Hepatocyte (in vitro differentiated cells): ENCODE results near the gene TMC5. TPM values are rescaled to one million over a fixed set of nuclear protein-coding genes. Genes with fewer than 3 reads are reported as not detected.

Experiments used
- DNase-seq: peaks from one replicate; pipeline ENCODE4 v3.0.0-alpha.2; 2016; ENCODE audit warnings: low spot score
- H2AFZ ChIP-seq: fragments of 200-600 bp; sonication (generic); 2 replicates; pipeline ENCODE4 v1.6.0; 2016; ENCODE audit warnings: antibody characterized with exemption, mild to moderate bottlenecking
- H3K27ac ChIP-seq: fragments of 200-600 bp; sonication (generic); 2 replicates; pipeline ENCODE4 v1.5.1; 2016; ENCODE audit warnings: mild to moderate bottlenecking
- H3K27me3 ChIP-seq: fragments of 200-600 bp; sonication (generic); 2 replicates; pipeline ENCODE4 v1.6.1; 2016
- H3K36me3 ChIP-seq: fragments of 200-600 bp; sonication (generic); replicated peaks from 2 replicates; pipeline ENCODE4 v1.5.1; 2016; ENCODE audit warnings: low read depth; ENCODE audit not compliant: insufficient read depth
- H3K4me1 ChIP-seq: fragments of 200-600 bp; sonication (generic); 2 replicates; pipeline ENCODE4 v1.5.1; 2016; ENCODE audit warnings: mild to moderate bottlenecking, moderate library complexity; ENCODE audit not compliant: insufficient read depth
- H3K4me2 ChIP-seq: fragments of 200-600 bp; sonication (generic); 2 replicates; pipeline ENCODE4 v1.6.0; 2016
- H3K4me3 ChIP-seq: fragments of 200-600 bp; sonication (generic); 2 replicates; pipeline ENCODE4 v1.5.1; 2016; ENCODE audit warnings: mild to moderate bottlenecking
- H3K79me2 ChIP-seq: fragments of 200-600 bp; sonication (generic); 2 replicates; pipeline ENCODE4 v1.6.0; 2017; ENCODE audit warnings: mild to moderate bottlenecking
- H3K9me2 ChIP-seq: fragments of 200-600 bp; sonication (generic); replicated peaks from 2 replicates; pipeline ENCODE4 v1.6.0; 2017; ENCODE audit warnings: mild to moderate bottlenecking; ENCODE audit not compliant: insufficient read depth
- H3K9me3 ChIP-seq: fragments of 200-600 bp; sonication (generic); 2 replicates; pipeline ENCODE4 v1.5.1; 2016; ENCODE audit warnings: low read depth, mild to moderate bottlenecking
- H4K20me1 ChIP-seq: fragments of 200-600 bp; sonication (generic); 2 replicates; pipeline ENCODE4 v1.6.0; 2016; ENCODE audit warnings: mild to moderate bottlenecking; ENCODE audit not compliant: insufficient read depth, poor library complexity, severe bottlenecking
- EZH2 ChIP-seq: fragments of 200-600 bp; sonication (generic); IDR thresholded peaks from 2 replicates; pipeline ENCODE4 v1.6.1; 2016; ENCODE audit warnings: antibody characterized with exemption, mild to moderate bottlenecking, borderline replicate concordance
- EZH2phosphoT487 ChIP-seq: fragments of 200-600 bp; sonication (generic); IDR thresholded peaks from one replicate; pipeline ENCODE4 v1.6.1; 2018; ENCODE audit warnings: antibody characterized with exemption, mild to moderate bottlenecking, low read depth, moderate library complexity; ENCODE audit not compliant: unreplicated experiment, severe bottlenecking
- WGBS: methylation state at CpG from one replicate; pipeline ENCODE4 v1.1.6; 2016; ENCODE audit warnings: low lambda C conversion rate; ENCODE audit errors: missing lambda C conversion rate; 5-methylcytosine and 5-hydroxymethylcytosine counted together
- polyA plus RNA-seq: library from polyadenylated mRNA; unstranded; fragments of >200 nt; fragmentation: Nextera tagmentation; extraction: Ambion mirVana; gene quantifications from 2 replicates; pipeline ENCODE4 v1.2.1, GENCODE V29; 2016
- total RNA-seq: library from RNA; depleted of rRNA; stranded (reverse); fragments of >200 nt; gene quantifications from 2 replicates; pipeline ENCODE4 v1.2.3, GENCODE V29; 2014
- TF ChIP-seq, protein P1 (sequence below): fragments of 200-600 bp; sonication (generic); IDR thresholded peaks from 2 replicates; pipeline ENCODE4 v1.5.1; 2016; ENCODE audit warnings: antibody characterized with exemption, mild to moderate bottlenecking; ENCODE audit not compliant: poor library complexity

TMC5 gene
- total and polyA plus RNA-seq, 2 experiments from 2014 or later, result 2.9 to 3.3 TPM

GRCh38 chr16:19522760-19523159 is 105.1 kb downstream of the TMC5 start:
- H3K4me2 ChIP-seq, result no peak overlapping the region
- H4K20me1 ChIP-seq, result peaks cover 11% of the 10 kb centered on the region
- no peaks in the 10 kb centered on the region for H3K9me3 ChIP-seq
- H2AFZ ChIP-seq, result no peak overlapping the region
- DNase-seq, result no peak
- WGBS, result 80% methylated on average over 2 of the region's 2 CpGs
- TF ChIP-seq, protein P1, sequence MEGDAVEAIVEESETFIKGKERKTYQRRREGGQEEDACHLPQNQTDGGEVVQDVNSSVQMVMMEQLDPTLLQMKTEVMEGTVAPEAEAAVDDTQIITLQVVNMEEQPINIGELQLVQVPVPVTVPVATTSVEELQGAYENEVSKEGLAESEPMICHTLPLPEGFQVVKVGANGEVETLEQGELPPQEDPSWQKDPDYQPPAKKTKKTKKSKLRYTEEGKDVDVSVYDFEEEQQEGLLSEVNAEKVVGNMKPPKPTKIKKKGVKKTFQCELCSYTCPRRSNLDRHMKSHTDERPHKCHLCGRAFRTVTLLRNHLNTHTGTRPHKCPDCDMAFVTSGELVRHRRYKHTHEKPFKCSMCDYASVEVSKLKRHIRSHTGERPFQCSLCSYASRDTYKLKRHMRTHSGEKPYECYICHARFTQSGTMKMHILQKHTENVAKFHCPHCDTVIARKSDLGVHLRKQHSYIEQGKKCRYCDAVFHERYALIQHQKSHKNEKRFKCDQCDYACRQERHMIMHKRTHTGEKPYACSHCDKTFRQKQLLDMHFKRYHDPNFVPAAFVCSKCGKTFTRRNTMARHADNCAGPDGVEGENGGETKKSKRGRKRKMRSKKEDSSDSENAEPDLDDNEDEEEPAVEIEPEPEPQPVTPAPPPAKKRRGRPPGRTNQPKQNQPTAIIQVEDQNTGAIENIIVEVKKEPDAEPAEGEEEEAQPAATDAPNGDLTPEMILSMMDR, result no peak
- no peak for TF ChIP-seq EZH2
- no peak for TF ChIP-seq EZH2phosphoT487
- H3K27ac ChIP-seq, result no peak overlapping the region
- H3K4me3 ChIP-seq, result no peak overlapping the region
- no peaks in the 10 kb centered on the region for H3K9me2 ChIP-seq
- H3K36me3 ChIP-seq, result no peaks in the 10 kb centered on the region
- H3K4me1 ChIP-seq, result peaks cover 10% of the 10 kb centered on the region
- H3K27me3 ChIP-seq, result no peaks in the 10 kb centered on the region
- H3K79me2 ChIP-seq, result peaks cover 50% of the 10 kb centered on the region

DNA sequence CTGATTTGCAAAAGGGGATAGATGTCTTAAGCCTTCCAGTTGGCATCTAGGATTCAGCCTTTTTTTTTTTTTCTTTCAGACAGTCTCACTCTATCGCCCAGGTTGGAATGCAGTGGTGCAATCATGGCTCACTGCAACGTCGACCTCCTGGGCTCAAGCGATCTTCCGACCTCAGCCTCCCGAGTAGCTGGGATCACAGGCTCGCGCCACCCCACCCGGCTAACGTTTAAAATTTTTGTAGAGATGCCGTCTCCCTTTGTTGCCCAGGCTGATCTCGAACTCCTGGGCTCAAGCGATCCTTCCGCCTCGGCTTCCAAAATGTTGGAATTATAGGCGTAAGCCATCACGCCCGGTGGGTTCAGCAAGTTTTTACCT is 105.5 kb downstream of the TMC5 start:
- no peak for DNase-seq
- no peaks in the 10 kb centered on the region for H3K27me3 ChIP-seq
- no peak overlapping the region for H3K27ac ChIP-seq
- H3K9me3 ChIP-seq, result no peaks in the 10 kb centered on the region
- no peak overlapping the region for H3K4me3 ChIP-seq
- no peaks in the 10 kb centered on the region for H3K36me3 ChIP-seq
- no peaks in the 10 kb centered on the region for H3K9me2 ChIP-seq
- WGBS, result 82% methylated on average over 18 of the region's 18 CpGs
- peaks cover 11% of the 10 kb centered on the region for H4K20me1 ChIP-seq
- H3K4me1 ChIP-seq, result peaks cover 10% of the 10 kb centered on the region
- TF ChIP-seq, protein P1, result no peak
- TF ChIP-seq EZH2phosphoT487 (no peak), EZH2 (no peak)
- no peak overlapping the region for H2AFZ ChIP-seq
- H3K79me2 ChIP-seq, result peaks cover 46% of the 10 kb centered on the region
- no peak overlapping the region for H3K4me2 ChIP-seq

GRCh38 chr16:19523559-19524355 is 106.1 kb downstream of the TMC5 start, which contains the start of gene CCP110:
Gene CCP110 (plus strand): TSS chr16:19523942. CDS start chr16:19527882, 3,940 bp downstream.
- H3K27ac ChIP-seq, result peak within 1 kb of the TSS; percentile 55
- 2% methylated on average over 33 of the region's 51 CpGs for WGBS
- H3K36me3 ChIP-seq, result no peaks in the 10 kb centered on the region
- no peak for TF ChIP-seq EZH2phosphoT487
- peaks cover 10% of the 10 kb centered on the region for H3K4me1 ChIP-seq
- peak within 1 kb of the TSS; percentile 83 for H3K4me2 ChIP-seq
- no peaks in the 10 kb centered on the region for H3K27me3 ChIP-seq
- H3K9me3 ChIP-seq, result no peaks in the 10 kb centered on the region
- H3K79me2 ChIP-seq, result peaks cover 40% of the 10 kb centered on the region
- no peaks in the 10 kb centered on the region for H3K9me2 ChIP-seq
- peak within 1 kb of the TSS; percentile 86 for H2AFZ ChIP-seq
- H4K20me1 ChIP-seq, result peaks cover 11% of the 10 kb centered on the region
- peak within 1 kb of the TSS; percentile 42 for H3K4me3 ChIP-seq
- DNase-seq, result peak; percentile 98

GRCh38 chr16:19524356-19524615 is 106.6 kb downstream of the TMC5 start:
- WGBS, result 0% methylated on average over 5 of the region's 11 CpGs
- DNase-seq, result no peak
- Histone ChIP-seq H3K27me3 (no peaks in the 10 kb centered on the region), H3K4me2 (peak overlapping the region; percentile 83), H3K4me3 (peak overlapping the region; percentile 42), H3K36me3 (no peaks in the 10 kb centered on the region), H3K79me2 (peaks cover 35% of the 10 kb centered on the region), H3K27ac (peak overlapping the region; percentile 55), H4K20me1 (peaks cover 11% of the 10 kb centered on the region), H3K9me3 (no peaks in the 10 kb centered on the region), H3K4me1 (peaks cover 10% of the 10 kb centered on the region), H3K9me2 (no peaks in the 10 kb centered on the region), H2AFZ (peak overlapping the region; percentile 86)
- TF ChIP-seq, protein P1, result no peak
- TF ChIP-seq EZH2phosphoT487 (no peak), EZH2 (no peak)
